Muscle of arm (tissue), 14 donors: ENCODE data around the gene ALG6. TPM values are rescaled to one million over a fixed set of nuclear protein-coding genes. Genes with fewer than 3 reads are reported as not detected.

Experiments
- DNase-seq: peaks from one replicate; pipeline ENCODE4 v3.0.0-alpha.2; 2013
- long read RNA-seq, 11 donors: transcript quantifications; one replicate each; lab custom pipeline, GENCODE V29; 2026
- polyA plus RNA-seq, 12 donors: library from polyadenylated mRNA; unstranded; fragments of 120-200 nt; gene quantifications; one replicate each; pipeline ENCODE4 v1.2.1, GENCODE V29; 2013; ENCODE audit not compliant: insufficient read length in 12 of 12

The ALG6 gene
- polyA plus RNA-seq: 10 to 100 TPM in 11 of 12 donors, not detected in 1; 12.7 to 26.0 (median 17.1) TPM
- long read RNA-seq, donor 1, partial matches to known transcripts: 0 of 1 reads
- long read RNA-seq, donor 1, other reads (novel, unspliced or antisense): 0 of 1 reads
- long read RNA-seq, donor 2, partial matches to known transcripts: 0 of 5 reads
- long read RNA-seq, donor 2, other reads (novel, unspliced or antisense): 5 of 5 reads
- long read RNA-seq, donor 3, partial matches to known transcripts: 0 of 1 reads
- long read RNA-seq, donor 3, other reads (novel, unspliced or antisense): 0 of 1 reads
- long read RNA-seq, donor 4: 0 reads
- long read RNA-seq, donor 5, transcript ALG6-206 (2 exons, 985 nt): major isoform, 5 of 43 reads
- long read RNA-seq, donor 5, partial matches to known transcripts: 7 of 43 reads
- long read RNA-seq, donor 5, other reads (novel, unspliced or antisense): 31 of 43 reads
- long read RNA-seq, donor 6: 0 reads
- long read RNA-seq, donor 7, partial matches to known transcripts: 0 of 1 reads
- long read RNA-seq, donor 7, other reads (novel, unspliced or antisense): 0 of 1 reads
- long read RNA-seq, donor 8, transcript ALG6-206 (2 exons, 985 nt): major isoform, 5 of 15 reads
- long read RNA-seq, donor 8, partial matches to known transcripts: 5 of 15 reads
- long read RNA-seq, donor 8, other reads (novel, unspliced or antisense): 5 of 15 reads
- long read RNA-seq, donor 9: 0 reads
- long read RNA-seq, donor 10, partial matches to known transcripts: 0 of 4 reads
- long read RNA-seq, donor 10, other reads (novel, unspliced or antisense): 0 of 4 reads
- long read RNA-seq, donor 11, partial matches to known transcripts: 21 of 33 reads
- long read RNA-seq, donor 11, other reads (novel, unspliced or antisense): 12 of 33 reads

DNA sequence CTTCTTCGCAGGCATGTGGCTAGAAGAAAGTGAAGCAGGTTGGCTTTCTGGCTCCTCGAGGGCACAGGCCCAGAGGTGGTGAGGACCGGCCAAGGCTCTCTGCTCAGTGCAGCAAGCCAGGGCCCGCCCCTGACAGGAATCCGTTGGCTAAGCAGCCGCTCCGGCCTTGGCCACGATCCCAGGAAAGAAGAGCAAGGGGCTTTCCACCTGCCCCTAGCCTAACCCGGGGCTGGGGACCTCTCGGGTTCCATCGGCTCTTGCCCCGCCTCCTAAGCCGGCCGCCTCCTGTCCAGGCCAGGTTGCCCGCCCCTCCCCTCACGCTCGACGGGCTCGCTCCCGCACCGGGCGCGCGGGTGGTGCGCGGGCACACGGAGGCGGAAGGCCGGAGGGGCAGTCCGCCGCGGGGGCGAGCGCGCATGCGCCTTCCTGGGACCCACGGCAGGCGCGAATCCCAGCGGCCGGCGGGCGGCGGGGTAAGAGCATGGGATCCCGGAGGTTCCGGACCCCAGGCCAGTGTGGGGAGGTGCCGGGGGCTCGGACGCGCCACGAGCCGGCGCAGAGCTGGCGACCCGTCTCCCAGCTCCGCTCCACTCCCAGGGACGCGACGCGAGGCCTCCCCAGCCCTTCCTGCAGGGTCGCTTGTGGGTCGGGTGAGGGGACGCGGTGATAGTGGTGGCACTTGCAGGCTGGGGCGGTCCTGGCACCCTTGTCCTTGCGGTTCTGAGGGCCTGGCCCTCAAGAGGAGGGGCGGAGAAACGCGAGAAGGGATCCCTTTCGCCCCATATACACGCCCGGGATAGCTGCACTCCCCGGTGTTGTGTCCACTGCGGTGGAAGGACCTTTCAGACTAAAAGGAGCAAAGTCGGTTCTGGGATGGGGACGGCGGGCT is at the start of gene ALG6:
ALG6 (plus strand) TSS at position 413 of the 889 bp plus-strand sequence. CDS start 3,351 bp downstream, outside the sequence.
- peak; percentile 94 for DNase-seq

DNA sequence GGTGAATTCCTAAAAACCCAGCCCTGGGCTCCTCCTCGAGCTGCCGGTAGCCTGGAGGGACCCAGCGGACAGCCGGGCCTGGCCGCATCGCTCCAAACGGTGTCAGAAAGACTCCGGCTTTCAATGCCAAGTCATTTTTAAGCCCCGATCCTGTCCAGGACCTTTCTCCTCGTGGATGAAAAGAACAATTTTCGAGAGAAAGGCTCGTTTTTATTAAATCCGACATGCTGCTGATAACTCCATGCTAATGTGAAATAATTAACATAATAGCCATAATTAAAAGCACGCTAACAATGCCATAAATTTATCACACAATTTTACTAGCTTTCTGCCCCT is 49.6 kb upstream of the ALG6 start:
- no peak for DNase-seq

DNA sequence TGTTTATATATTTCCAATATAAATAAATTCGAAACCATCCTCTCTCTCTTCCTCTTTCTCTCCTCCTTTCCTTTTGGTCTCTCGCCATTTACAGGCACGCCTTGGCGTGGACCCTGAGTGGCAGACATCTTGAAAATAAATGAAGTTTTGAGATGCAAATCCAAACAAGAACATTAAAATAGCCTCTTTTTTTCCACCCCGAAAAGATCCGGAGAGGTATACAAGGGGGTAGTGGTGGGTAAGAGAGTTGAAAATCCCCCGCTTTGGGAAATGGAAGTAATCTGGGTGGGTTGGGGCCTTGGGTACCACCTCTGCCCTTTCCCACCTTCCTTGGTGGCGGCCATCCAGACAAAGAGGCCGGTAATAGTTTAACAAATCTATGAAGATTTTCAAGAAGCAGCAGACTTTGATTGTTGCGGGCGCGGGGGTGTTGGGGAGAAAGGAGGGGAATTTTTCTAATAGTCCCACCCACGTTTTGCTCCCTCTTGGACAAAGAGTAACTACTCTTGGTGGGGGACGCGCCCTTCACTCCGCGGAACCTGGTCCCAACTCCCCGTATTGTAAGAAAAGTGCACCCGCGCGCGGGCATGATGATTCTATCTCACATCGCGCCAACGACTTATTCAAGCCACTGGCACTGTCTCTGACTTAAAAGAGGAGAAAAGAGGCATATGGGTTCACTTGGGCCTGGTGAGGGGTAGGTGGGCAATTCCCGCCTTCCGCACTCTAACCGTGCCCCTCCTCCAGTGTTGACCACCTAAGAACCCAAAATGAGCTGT is 49.0 kb upstream of the ALG6 start:
- DNase-seq: no peak

DNA sequence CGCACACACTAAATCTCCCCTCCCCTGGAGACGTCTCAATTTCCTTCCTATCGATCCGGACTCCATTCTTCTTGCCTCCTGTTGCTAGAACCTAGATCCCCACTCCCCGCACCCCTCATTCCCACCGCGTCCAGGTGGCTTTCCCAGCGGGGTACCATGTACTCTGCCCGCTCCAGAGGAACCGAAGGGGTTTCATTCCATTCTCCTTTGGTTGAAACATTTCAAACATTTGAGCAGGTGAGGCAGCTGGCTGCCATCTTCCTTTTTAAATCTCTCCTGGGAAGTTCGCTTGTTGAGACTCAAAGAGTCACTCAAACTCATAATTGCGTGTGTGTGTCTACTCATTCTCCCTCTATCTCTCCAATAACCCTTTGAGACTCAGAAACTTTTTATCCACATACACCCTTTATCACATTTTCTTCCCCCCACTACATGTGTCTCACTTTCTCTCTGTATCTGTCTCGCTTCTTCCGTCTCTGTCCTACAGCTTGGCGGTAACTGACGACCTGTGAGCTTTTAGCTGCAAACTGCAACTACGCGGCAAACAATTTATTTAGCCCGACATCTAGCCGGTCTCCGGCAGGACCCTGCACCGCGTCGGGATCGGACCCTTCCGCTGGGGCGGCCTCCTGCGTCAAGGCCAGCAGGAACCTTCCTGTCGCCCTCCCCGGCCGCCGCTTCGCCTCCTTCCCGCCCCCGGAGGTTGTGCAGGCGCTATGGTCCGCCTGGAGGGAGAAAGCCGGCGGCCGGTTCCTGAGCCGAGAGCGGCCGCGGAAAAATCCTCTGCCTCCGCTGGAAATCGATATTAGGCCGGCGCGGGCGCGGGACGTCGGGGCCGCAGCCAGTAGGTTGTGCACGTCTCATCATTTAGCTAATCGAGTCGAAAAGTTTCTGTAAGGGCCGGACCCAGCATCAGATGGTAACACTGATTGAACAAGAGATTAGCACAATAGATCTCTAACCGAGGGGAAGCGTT is 48.1 kb upstream of the ALG6 start:
- no peak for DNase-seq

DNA sequence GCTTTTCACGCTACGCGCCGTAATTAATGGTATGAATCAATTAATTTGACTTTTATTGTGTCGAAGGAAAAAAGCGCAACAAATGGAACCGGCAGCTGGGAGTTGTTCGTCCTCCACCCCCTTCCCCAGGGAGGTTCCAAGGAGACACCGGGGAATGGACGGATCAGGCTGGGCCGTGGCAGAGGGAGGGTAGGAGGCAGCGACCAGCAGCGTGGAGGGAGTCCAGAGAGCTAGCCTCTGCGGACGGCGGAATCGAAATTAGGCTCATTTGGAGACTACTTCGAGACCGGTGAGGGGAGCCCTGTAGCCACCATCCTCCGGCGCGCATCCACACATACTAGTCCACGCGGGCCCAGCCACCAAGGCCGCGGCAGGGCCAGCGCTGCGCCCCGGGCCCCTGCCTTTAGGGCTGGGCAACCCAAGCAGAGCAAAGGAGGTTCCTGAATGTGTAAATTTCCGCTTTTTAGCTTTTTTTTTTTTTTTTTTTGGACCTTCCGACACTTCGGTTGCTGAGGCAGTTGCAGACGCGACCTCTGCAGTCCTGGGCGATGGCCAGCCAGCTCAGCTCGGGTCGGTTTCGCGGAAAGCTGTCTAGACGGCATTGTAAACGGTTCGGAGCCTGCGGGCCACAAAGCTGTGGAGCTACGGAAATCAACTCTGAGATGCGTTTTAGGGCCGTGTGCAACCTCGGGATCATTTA is 47.3 kb upstream of the ALG6 start:
- DNase-seq: no peak

DNA sequence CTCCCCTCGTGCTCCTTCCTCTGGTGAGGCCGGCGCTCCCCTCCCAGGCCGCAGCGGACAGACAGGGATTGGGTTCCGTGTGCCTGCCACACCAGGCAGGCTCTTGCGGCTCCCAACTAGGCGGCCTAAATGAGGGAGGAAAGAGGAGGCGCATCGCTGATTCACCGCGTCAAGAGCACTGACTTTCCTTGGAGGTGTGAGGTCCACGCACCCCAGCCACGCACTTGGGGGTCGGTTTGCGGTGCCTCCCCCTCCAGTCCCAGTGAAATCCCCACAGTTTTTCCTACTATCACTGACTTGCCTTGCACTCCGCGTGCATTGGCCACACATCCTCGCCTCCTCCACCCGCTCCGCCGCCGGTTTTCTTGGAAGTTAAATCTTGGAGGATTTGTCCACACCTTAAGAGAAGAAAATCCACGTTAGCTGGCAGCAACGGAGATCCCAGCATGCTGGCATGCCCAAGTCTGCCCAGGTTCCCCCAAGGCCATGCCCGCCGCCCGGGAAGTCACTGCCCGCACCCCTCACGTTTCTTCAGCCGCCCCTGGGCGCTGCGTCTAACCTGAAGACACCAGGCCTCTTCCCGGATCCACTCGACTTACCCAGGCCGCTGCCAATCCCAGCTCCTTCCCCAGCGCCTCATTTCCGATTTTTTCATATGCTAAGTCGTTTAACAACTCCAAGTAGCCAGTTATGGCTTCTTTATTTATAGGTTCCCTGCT is 46.2 kb upstream of the ALG6 start:
- DNase-seq: no peak

DNA sequence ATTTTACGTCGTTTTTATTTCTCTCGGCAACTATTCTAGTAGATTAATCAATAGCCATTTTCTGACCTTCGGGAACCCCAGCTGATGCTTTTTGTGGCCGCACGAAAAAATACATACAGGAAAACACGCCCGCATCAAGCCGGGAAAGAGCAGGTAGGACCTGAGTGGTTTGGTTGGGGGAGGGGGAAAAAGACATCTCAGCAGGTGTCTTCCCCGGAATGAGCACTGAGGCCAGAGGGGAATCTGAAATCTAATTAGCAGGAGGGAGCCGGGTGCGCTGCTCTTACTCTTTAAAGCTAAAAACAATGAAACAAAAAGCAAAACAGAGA is 45.7 kb upstream of the ALG6 start:
- no peak for DNase-seq

DNA sequence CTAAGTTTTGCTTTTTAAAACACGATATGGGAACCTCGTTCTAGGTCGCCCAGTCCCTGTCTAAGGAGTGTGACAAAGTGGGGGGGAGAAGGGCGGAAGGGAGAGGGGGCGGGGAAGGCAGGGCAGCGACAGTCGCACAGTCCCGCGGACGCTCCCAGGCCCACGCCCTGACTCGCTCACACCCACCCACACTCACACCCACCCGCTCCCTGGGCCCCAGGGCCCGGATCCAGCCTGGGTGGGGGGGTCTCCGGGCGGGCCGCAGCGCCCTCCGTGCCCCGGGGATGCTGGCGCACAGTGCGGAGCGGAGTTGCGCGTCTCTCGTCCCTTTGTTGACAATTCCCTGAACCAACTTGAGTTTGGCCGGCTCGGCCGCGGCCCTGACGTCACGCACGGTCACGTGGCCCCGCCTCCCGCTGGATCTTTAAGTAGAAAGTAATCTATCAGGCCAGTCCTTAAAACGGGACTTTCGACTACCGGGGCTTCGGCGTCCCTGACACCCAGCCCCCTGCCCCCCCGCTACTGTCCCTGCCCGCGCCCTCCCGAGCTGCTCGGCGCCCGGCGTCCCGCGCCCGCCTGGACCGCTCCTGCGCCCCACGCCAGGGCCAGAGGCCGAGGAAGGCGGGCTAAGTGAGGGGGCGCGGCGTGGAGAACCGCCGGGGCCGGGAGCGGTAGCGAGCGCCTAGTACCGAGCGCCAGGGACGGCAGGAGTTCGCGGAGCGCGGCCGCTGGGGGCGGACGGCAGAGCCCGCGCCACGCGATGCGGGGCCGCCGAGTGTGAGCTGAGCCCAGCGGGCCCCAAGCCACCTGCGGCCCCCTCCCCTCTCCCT is 45.1 kb upstream of the ALG6 start, which contains the start of gene FOXD3:
FOXD3 (plus strand) TSS at position 454 of the 830 bp plus-strand sequence. CDS start 492 bp downstream, outside the sequence.
- peak; percentile 39 for DNase-seq

DNA sequence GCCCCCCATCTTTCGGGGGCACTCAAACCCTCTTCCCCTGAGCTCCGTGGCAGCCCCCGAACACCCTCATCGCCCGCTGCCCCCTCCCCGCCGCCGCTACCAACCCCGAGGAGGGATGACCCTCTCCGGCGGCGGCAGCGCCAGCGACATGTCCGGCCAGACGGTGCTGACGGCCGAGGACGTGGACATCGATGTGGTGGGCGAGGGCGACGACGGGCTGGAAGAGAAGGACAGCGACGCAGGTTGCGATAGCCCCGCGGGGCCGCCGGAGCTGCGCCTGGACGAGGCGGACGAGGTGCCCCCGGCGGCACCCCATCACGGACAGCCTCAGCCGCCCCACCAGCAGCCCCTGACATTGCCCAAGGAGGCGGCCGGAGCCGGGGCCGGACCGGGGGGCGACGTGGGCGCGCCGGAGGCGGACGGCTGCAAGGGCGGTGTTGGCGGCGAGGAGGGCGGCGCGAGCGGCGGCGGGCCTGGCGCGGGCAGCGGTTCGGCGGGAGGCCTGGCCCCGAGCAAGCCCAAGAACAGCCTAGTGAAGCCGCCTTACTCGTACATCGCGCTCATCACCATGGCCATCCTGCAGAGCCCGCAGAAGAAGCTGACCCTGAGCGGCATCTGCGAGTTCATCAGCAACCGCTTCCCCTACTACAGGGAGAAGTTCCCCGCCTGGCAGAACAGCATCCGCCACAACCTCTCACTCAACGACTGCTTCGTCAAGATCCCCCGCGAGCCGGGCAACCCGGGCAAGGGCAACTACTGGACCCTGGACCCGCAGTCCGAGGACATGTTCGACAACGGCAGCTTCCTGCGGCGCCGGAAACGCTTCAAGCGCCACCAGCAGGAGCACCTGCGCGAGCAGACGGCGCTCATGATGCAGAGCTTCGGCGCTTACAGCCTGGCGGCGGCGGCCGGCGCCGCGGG is 44.2 kb upstream of the ALG6 start:
- no peak for DNase-seq

DNA sequence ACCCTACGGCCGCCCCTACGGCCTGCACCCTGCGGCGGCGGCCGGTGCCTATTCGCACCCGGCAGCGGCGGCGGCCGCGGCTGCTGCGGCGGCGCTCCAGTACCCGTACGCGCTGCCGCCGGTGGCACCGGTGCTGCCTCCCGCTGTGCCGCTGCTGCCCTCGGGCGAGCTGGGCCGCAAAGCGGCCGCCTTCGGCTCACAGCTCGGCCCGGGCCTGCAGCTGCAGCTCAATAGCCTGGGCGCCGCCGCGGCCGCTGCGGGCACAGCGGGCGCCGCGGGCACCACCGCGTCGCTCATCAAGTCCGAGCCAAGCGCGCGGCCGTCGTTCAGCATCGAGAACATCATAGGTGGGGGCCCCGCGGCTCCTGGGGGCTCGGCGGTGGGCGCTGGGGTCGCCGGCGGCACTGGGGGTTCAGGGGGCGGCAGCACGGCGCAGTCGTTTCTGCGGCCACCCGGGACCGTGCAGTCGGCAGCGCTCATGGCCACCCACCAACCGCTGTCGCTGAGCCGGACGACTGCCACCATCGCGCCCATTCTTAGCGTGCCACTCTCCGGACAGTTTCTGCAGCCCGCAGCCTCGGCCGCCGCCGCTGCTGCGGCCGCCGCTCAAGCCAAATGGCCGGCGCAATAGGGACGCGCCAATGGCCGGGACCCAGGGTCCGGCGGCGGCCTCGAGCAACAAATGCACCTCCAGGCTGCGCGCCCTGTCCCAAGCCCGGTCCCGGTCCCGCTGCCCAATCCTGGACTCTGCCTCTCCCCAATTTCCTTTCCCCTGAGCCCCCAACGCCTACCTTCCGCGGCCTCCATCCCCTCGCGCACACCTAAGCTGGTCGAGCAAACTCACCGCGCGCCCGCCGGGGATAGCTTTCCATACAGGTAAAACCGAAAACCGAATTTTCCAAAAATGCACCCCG is 43.3 kb upstream of the ALG6 start:
- DNase-seq: no peak

DNA sequence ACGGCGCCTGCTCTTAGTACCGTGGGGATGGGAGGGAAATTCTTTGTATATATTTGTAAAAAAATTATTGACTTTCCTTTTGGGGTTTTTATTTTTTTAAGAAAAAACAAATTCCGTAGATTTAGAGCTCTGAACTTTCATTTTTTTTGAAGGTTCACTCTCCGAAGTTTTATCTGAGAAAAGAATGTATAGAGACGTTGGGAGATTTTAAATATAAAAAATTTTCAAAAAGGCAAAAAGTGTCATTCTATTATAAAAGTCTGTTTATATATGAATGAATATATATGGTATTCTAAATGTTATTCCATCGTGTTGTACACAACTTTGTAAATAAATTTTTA is 42.7 kb upstream of the ALG6 start:
- DNase-seq: no peak

DNA sequence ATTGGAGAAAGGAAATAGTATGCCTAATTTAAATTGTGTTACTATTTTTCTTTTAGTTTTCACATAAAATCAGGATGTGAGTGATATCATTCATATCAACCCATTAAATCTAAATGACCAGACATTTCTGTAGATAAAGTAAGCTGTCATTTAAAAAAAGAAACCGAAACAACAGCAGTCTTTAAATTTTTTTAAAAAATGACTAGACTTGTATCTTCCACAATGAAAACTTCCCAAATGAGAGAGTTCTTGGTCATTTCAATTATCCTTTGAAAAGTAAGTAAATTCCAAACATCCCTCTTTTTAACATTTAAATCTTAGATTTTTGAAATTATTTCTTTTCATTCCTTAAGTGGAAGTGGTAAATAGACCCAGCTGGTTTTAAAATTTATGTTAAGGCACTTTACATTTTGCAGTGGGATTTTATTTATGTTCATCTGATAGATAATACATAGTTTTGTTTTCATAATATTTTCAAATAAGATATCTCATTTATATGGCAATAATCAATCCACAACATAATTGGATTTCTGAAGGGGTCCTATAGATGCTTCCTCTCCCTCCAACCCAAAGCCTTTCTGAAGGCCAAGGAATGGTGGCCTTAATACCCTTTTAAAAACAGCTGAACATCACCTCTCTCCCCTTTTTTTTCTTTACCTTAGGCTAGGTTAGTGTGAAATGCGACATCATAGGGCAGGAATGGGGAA is 42.0 kb upstream of the ALG6 start:
- no peak for DNase-seq

DNA sequence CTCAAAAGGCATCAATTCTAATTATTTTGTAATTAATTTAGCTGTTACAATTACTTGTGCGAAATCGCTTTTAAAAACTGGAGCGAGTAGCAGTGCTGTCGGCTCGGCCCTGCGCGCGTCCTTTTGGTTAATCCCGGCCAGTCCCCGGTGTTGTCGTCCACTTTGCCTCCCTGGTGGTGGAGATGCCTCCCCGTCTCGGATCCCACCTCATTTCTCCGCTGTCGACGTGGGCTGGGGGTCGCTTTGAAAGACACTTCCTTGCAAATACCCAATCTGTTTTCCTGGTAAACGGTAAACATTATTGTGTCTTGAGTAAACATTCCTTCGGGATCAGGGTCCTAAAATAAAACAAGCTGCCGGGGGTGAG is 41.3 kb upstream of the ALG6 start:
- no peak for DNase-seq

DNA sequence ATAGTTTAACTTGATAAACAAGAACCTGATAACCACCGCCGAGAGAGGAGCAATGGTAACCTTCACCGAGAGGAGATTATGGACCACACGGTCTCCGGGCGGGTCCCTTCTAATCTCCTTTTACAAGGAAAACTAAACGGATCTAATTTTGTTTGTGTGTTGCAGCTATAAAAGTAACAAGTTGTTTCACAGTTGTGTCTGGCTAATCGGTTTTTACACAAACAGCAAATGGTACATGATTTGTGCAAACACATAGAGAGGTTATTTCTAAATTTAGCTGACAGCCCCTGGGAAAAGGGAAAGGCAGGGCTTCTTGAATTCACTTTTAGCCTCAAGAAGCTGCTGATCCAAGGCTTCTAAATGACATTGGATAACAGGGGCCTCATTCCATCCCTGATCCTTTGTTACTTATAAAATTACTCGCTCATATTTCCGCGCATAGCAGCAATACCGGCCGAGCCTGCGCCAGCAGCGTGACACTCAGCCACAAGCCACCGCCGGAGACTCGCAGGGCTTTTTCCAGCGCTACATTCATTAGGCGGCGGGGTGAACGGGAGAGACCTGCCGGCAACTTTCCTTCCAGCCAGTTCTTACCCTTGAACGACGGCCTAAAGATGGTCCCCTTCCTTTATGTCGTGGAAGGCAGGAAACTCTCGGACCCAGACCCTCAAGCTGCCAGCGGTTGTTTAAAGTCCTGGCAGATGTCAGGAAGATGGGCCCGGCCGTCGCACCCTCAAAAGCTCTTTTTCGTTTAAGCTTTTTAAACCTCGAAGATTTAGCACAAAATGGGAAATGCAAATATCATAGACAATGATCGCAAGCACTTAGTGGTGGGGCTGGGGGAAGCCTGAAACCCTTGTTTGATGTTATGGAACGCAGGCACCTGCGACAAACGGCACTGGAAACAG is 40.7 kb upstream of the ALG6 start:
- peak; percentile 35 for DNase-seq
